DND-41 (cell line): Measurements from ENCODE around the gene OSBPL1A.

ENCODE experiments used
- ATAC-seq: fragments of 200-7000 bp; cut with Tn5 transposase; 3 replicates; pipeline ENCODE4 v1.9.1; 2021; ENCODE audit warnings: low read depth; ENCODE audit not compliant: insufficient read depth
- DNase-seq: peaks from one replicate; pipeline ENCODE4 v3.0.0-alpha.2; 2020
- H2AFZ ChIP-seq: 2 replicates; pipeline ENCODE4 v1.6.0; 2012; ENCODE audit warnings: low read depth, low read length
- H3K27ac ChIP-seq: 2 replicates; pipeline ENCODE4 v1.5.1; 2012; ENCODE audit warnings: low read length, inconsistent platforms
- H3K27me3 ChIP-seq: fragments of 200-600 bp; sonication (generic); 2 replicates; pipeline ENCODE4 v1.6.0; 2012; ENCODE audit warnings: low read length, mild to moderate bottlenecking, inconsistent platforms; ENCODE audit not compliant: insufficient read depth, poor library complexity
- H3K36me3 ChIP-seq: 2 replicates; pipeline ENCODE4 v1.5.1; 2012; ENCODE audit warnings: low read length, inconsistent platforms; ENCODE audit not compliant: insufficient read depth
- H3K4me1 ChIP-seq: 2 replicates; pipeline ENCODE4 v1.5.1; 2012; ENCODE audit warnings: mild to moderate bottlenecking, low read length; ENCODE audit not compliant: insufficient read depth
- H3K4me2 ChIP-seq: 2 replicates; pipeline ENCODE4 v1.6.0; 2012; ENCODE audit warnings: mild to moderate bottlenecking, moderate library complexity, low read length, inconsistent platforms; ENCODE audit not compliant: insufficient read depth
- H3K4me3 ChIP-seq, 2 experiments: fragments of 200-600 bp in 1 of 2; shearing (Covaris generic) in 1 of 2; 2 replicates each; pipeline ENCODE4 v1.5.1; 2012 to 2016; ENCODE audit warnings: inconsistent platforms in 2 of 2, low read length in 2 of 2, mild to moderate bottlenecking in 2 of 2, low read depth in 1 of 2, moderate library complexity in 1 of 2
- H3K79me2 ChIP-seq: 2 replicates; pipeline ENCODE4 v1.6.0; 2012; ENCODE audit warnings: low read length, inconsistent platforms; ENCODE audit not compliant: insufficient read depth
- H3K9ac ChIP-seq: 2 replicates; pipeline ENCODE4 v1.6.0; 2012; ENCODE audit warnings: low read depth, mild to moderate bottlenecking, inconsistent platforms, low read length, moderate library complexity
- H3K9me3 ChIP-seq: 2 replicates; pipeline ENCODE4 v1.5.1; 2012; ENCODE audit warnings: low read length, moderate library complexity, mild to moderate bottlenecking, inconsistent platforms; ENCODE audit not compliant: insufficient read depth, severe bottlenecking
- H4K20me1 ChIP-seq: 2 replicates; pipeline ENCODE4 v1.6.0; 2012; ENCODE audit warnings: low read length; ENCODE audit not compliant: insufficient read depth
- CTCF ChIP-seq: IDR thresholded peaks from 2 replicates; pipeline ENCODE4 v1.5.1; 2012; ENCODE audit warnings: borderline replicate concordance, low read length, moderate library complexity, mild to moderate bottlenecking; ENCODE audit not compliant: poor library complexity, severe bottlenecking; ENCODE audit errors: extremely low read depth
- EZH2 ChIP-seq: IDR thresholded peaks from 3 replicates; pipeline ENCODE4 v1.6.1; 2012; ENCODE audit warnings: borderline replicate concordance, low read depth, mild to moderate bottlenecking, moderate library complexity, low read length, inconsistent platforms; ENCODE audit not compliant: severe bottlenecking

The OSBPL1A gene

DNA sequence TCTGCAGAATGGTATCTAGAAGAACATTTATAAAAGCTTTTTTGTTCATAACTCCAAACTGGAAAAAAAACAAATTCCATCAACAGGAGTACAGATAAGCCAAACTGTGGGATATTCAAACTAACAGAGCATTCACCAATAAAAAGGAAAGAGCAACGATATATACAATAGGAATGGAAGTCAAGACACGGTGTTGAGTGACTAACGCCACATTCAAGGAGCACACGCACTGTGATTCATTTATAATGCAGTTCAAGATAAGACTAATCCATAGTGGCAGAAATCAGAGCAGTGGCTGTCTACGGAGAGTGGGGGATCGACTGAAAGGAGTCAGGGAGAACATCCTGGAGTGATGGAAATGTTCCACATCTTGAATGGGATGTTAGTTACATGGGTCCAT is 188.1 kb downstream of the OSBPL1A start:
- ATAC-seq = no peak
- H3K27ac ChIP-seq = no peak overlapping the region

DNA sequence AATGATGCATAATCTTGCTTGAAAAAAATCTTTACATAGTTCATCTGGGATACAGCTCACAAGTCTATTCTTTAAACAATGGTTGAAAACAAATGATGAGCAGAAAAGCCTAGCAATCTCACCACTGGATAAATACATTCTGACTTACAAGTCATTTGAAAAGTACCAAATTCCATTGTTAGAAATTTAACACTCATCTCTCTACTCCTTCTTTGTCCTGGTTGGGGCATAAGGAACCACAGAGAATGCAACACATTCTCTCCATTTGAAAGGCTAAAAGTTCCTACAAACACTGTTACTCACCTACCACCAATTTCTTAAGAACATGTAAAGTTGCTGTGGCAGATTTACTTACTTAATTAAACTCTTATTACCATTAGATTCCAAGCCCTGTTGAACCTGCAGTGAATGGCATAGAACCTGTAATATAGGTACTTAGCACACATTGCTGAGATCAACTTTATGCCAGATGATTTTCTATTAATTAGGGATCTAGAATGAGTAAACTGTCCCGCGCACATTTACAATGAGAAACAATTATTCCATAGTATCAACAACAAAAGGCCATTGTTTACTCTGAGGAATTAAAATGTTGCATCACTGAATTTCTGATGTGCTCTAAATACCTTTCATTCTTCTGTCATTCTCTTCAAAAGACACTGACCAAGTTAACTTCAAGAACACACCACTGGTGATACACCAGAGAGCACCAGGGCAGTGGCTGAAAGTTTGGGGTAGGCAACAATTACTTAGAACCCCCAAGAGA is 189.2 kb downstream of the OSBPL1A start:
- H4K20me1 ChIP-seq = no peaks in the 10 kb centered on the region
- H3K9ac ChIP-seq = no peak overlapping the region
- no peaks in the 10 kb centered on the region for H3K79me2 ChIP-seq
- ATAC-seq = no peak
- H3K4me3 ChIP-seq = no peak overlapping the region
- H3K4me1 ChIP-seq = no peaks in the 10 kb centered on the region
- H3K27me3 ChIP-seq = peaks cover 20% of the 10 kb centered on the region
- no peak overlapping the region for H3K27ac ChIP-seq
- H3K9me3 ChIP-seq = no peaks in the 10 kb centered on the region
- H2AFZ ChIP-seq = no peak overlapping the region
- DNase-seq = no peak
- TF ChIP-seq CTCF = no peak
- TF ChIP-seq EZH2 = no peak
- H3K4me2 ChIP-seq = no peak overlapping the region
- no peaks in the 10 kb centered on the region for H3K36me3 ChIP-seq

More for the DNA sequence above, 188.1 kb downstream of the OSBPL1A start:
- Histone ChIP-seq H3K4me1 (no peaks in the 10 kb centered on the region), H3K9me3 (no peaks in the 10 kb centered on the region), H3K27me3 (peaks cover 12% of the 10 kb centered on the region), H3K4me2 (no peak overlapping the region), H3K9ac (no peak overlapping the region), H2AFZ (no peak overlapping the region), H4K20me1 (no peaks in the 10 kb centered on the region), H3K36me3 (no peaks in the 10 kb centered on the region), H3K4me3 (no peak overlapping the region), H3K79me2 (no peaks in the 10 kb centered on the region)
- no peak for TF ChIP-seq EZH2
- TF ChIP-seq CTCF = no peak
- DNase-seq = no peak

DNA sequence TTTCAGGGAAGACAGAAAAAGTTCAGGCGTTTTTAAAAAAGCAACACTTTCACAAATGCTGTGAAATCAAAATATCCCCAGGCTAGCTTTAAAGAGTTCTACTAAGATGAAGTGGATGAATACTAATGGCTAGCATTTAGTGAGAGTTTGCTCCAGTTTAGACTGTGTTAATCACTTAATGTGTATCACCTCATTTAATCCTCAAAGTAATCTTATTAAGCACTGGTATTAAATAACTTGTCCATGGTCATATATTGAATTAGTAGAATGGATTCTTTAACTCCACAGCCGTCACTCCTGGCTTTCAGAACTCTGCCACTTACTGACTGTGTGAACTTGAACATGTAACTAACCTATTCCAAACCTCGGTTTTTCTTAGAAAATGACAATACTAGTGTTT is 192.7 kb downstream of the OSBPL1A start:
- H3K79me2 ChIP-seq = no peaks in the 10 kb centered on the region
- no peaks in the 10 kb centered on the region for H3K9me3 ChIP-seq
- peaks cover 31% of the 10 kb centered on the region for H3K27me3 ChIP-seq
- no peak overlapping the region for H2AFZ ChIP-seq
- TF ChIP-seq CTCF = no peak
- TF ChIP-seq EZH2 = no peak
- H3K4me1 ChIP-seq = no peaks in the 10 kb centered on the region
- no peak overlapping the region for H3K9ac ChIP-seq
- H3K36me3 ChIP-seq = no peaks in the 10 kb centered on the region
- H3K27ac ChIP-seq = no peak overlapping the region
- H3K4me2 ChIP-seq = no peak overlapping the region
- ATAC-seq = no peak
- H4K20me1 ChIP-seq = no peaks in the 10 kb centered on the region
- DNase-seq = no peak
- H3K4me3 ChIP-seq = no peak overlapping the region
